NT2/D1 (cell line): ENCODE data around the gene TRAF2.

ENCODE experiments used
- YY1 ChIP-seq: IDR thresholded peaks from 2 replicates; pipeline ENCODE4 v1.6.1; 2011; ENCODE audit not compliant: insufficient read length, insufficient read depth
- ZNF274 ChIP-seq: IDR thresholded peaks from 2 replicates; pipeline ENCODE4 v1.6.1; 2011; ENCODE audit warnings: mild to moderate bottlenecking, low read depth, low read length

DNA sequence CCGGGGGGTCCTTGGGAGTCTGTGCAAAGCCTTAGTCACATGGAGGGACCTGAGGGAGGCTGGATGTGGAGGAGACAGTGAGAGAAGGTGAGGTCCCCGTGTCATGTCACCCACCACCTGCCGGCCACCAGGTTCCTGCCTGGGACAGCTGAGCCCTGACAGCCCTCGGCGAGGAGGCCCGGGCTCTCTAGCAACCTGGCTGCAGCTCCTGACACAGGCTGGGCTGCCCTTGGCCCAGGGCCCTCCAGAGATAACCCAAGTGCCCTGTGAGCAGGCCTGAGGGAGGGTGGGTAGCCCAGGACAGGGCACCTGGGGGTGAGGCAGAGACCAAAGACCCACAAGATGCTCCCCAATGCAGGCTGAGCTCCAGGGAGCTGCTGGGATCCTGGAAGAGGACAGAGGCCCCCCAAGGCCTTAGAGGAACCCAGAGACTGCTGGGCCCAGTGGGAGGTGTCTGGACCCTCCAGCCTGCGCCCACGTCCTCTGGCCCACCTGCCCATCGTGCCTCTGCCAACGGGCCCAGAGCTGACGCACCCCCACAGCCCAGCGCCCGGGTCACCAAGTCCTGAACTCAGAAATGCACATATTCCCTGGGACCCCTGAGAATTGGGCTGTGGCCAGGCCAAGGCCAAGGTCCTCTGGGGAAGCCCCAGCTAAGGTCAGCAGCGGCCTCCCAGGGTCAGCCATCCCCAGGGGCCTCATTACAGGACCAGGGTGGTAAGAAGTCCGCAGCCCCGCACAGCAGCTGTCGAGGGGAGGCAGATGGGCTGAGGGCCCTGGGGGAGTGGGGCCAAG, 82.2 kb downstream of the TRAF2 start:
- no peak for TF ChIP-seq YY1
- no peak for TF ChIP-seq ZNF274
